ENCODE data around the gene STK32C. TPM values are rescaled to one million over a fixed set of nuclear protein-coding genes. Genes with fewer than 3 reads are reported as not detected.

STK32C gene
- total RNA-seq, 6 donors from 2014 or later: 4.8 to 18.3 (median 15.6) TPM

DNA sequence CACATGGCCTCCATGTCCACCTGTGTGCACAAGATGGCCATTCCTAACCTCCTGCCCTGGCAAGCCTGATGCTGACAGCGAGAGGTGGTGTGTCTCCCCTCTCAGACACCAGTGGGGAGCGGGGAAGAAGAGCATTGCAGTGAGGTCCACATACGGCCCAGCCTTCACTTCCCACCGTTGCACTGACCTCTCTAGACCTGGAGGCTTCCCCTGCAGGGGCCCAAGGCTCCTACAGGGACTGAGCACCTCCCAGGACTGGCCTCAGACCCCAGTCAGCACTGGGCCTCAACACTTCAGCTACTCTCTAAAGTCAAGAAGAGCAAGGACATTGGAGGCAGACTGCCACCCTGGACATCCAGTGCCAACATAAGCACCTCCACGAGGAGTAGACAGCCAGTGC, 15.9 kb downstream of the STK32C start:
- ATAC-seq (ENCODE audit: low FRiP score in 2 of 2) (no peak), DNase-seq (peak in 1 of 2 donors; percentile 34)
- H3K36me3 ChIP-seq: no peaks in the 10 kb centered on the region
- H3K4me3 ChIP-seq: no peak overlapping the region
- H3K27ac ChIP-seq: no peak overlapping the region
- peaks cover 0 to 7% (median 0%) of the 10 kb centered on the region in 4 donors for H3K4me1 ChIP-seq
- TF ChIP-seq EP300 (IDR thresholded peaks at IDR 0.05) (no peak), POLR2AphosphoS5 (IDR thresholded peaks at IDR 0.05) (no peak), POLR2A (IDR thresholded peaks at IDR 0.05) (no peak)
- TF ChIP-seq, protein P1, sequence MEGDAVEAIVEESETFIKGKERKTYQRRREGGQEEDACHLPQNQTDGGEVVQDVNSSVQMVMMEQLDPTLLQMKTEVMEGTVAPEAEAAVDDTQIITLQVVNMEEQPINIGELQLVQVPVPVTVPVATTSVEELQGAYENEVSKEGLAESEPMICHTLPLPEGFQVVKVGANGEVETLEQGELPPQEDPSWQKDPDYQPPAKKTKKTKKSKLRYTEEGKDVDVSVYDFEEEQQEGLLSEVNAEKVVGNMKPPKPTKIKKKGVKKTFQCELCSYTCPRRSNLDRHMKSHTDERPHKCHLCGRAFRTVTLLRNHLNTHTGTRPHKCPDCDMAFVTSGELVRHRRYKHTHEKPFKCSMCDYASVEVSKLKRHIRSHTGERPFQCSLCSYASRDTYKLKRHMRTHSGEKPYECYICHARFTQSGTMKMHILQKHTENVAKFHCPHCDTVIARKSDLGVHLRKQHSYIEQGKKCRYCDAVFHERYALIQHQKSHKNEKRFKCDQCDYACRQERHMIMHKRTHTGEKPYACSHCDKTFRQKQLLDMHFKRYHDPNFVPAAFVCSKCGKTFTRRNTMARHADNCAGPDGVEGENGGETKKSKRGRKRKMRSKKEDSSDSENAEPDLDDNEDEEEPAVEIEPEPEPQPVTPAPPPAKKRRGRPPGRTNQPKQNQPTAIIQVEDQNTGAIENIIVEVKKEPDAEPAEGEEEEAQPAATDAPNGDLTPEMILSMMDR (IDR thresholded peaks at IDR 0.05): no peak
- WGBS, 2 donors: 93% methylated on average over 5 of the region's 5 CpGs; no CpG with 5 or more reads in 1 of the 2 donors
- H3K9me3 ChIP-seq: peaks cover 0 to 5% (median 0%) of the 10 kb centered on the region in 4 donors
- H3K27me3 ChIP-seq: no peaks in the 10 kb centered on the region

DNA sequence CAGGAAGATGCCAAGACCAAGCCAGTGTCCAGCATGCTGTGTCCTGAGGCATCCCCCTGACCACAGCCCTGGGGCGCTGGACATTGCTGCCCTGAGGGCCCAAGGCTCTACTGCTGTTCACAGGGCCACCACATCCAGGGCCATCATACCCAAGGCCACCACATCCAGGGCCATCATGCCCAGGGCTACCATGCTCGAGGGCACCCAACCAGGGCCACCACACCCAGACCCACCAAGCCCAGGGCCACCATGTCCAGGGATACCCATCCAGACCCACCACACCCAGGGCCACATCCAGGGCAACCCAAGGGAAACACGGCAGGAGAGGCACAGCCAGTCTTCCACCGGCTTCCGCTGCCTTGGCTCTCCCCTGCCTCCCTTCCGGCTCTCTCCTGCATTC, 17.1 kb downstream of the STK32C start:
- WGBS, 2 donors: 91 to 98% methylated on average over 4 to 5 of the region's 6 CpGs
- ATAC-seq (ENCODE audit: low FRiP score in 2 of 2) (peak in 1 of 2 donors; percentile 20), DNase-seq (peak in 1 of 2 donors; percentile 52)
- Histone ChIP-seq H3K36me3 (no peaks in the 10 kb centered on the region), H3K4me3 (no peak overlapping the region), H3K4me1 (peaks cover 0 to 7% (median 0%) of the 10 kb centered on the region in 4 donors), H3K9me3 (peaks cover 0 to 5% (median 0%) of the 10 kb centered on the region in 4 donors), H3K27me3 (no peaks in the 10 kb centered on the region), H3K27ac (no peak overlapping the region)
- TF ChIP-seq, protein P1 (IDR thresholded peaks at IDR 0.05): no peak
- no peak for TF ChIP-seq POLR2A (IDR thresholded peaks at IDR 0.05)
- TF ChIP-seq EP300 (IDR thresholded peaks at IDR 0.05): no peak
- no peak for TF ChIP-seq POLR2AphosphoS5 (IDR thresholded peaks at IDR 0.05)

DNA sequence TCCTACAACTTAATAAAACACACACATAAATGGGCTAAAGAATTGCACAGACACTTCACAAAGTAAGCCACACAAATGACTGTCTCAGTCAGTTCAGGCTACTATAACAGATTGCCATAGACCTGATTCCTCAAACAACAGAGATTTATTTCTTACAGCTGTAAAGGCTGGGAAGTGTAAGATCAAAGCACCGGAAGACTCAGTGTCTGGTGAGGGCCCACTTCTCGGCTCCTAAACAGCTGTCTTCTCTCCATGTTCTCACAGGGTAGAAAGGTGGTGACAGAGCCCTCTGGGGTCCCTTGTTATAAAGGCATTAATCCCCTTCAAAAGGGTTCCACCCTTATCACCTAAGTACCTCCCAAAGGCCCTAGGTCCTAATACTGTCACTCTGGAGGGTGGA, 18.3 kb downstream of the STK32C start:
- H3K4me1 ChIP-seq: peaks cover 0 to 7% (median 0%) of the 10 kb centered on the region in 4 donors
- DNase-seq: no peak
- H3K36me3 ChIP-seq: no peaks in the 10 kb centered on the region
- H3K27ac ChIP-seq: no peak overlapping the region
- WGBS, 2 donors: 86 to 91% methylated on average over 2 of the region's 2 CpGs
- H3K9me3 ChIP-seq: peaks cover 0 to 5% (median 0%) of the 10 kb centered on the region in 4 donors
- no peak for ATAC-seq (ENCODE audit: low FRiP score in 2 of 2)
- no peak overlapping the region for H3K4me3 ChIP-seq
- TF ChIP-seq POLR2AphosphoS5 (IDR thresholded peaks at IDR 0.05) (no peak), POLR2A (IDR thresholded peaks at IDR 0.05) (no peak), EP300 (IDR thresholded peaks at IDR 0.05) (no peak)
- TF ChIP-seq, protein P1 (IDR thresholded peaks at IDR 0.05): no peak
- no peaks in the 10 kb centered on the region for H3K27me3 ChIP-seq

DNA sequence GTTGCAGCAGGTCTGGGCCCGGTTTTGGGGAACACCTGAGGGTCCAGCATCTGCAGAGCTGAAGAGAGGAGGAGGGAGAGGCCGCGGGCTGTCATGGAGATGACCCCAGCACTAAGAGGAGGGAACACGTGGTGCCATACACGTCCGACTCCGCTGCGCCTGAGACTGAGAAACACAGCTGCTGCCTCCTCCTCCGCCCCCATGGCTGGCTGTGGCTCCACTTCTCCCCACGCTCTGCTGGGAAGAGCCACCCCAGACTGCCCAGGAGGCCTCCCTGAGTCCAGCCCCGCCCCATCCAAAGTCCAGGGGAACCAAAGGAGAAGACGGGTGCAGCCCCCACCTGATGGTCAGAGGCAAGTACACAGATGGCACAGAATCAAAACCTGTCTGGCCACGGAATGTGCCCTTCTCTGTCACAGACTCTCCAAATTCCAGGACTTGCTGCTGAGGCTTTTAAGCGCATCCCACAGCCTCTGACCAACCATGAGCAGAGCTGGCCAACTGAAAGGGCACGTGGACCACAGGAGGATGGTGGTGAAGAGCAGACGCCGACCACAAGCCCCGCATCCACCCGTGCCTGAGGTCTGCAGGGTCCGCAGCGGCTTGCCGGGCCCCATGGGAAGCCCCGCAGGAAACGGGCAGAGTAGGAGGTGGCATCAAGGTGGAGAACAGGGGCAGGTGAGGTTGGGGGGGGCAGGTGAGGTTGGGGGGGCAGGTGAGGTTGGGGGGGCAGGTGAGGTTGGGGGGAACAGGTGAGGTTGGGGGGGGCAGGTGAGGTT, 24.0 kb downstream of the STK32C start:
- TF ChIP-seq POLR2A (IDR thresholded peaks at IDR 0.05) (no peak), POLR2AphosphoS5 (IDR thresholded peaks at IDR 0.05) (no peak), EP300 (IDR thresholded peaks at IDR 0.05) (no peak)
- TF ChIP-seq, protein P1 (IDR thresholded peaks at IDR 0.05): no peak
- H3K4me3 ChIP-seq: no peak overlapping the region
- no peaks in the 10 kb centered on the region for H3K27me3 ChIP-seq
- no peak for ATAC-seq (ENCODE audit: low FRiP score in 2 of 2)
- no peak overlapping the region for H3K27ac ChIP-seq
- peaks cover 0 to 5% (median 0%) of the 10 kb centered on the region in 4 donors for H3K9me3 ChIP-seq
- H3K36me3 ChIP-seq: no peaks in the 10 kb centered on the region
- no peak for DNase-seq
- WGBS, 2 donors: 65 to 76% methylated on average over 12 to 23 of the region's 24 CpGs
- no peaks in the 10 kb centered on the region for H3K4me1 ChIP-seq

Data from upper lobe of left lung (tissue), 6 donors.